Measurements from ENCODE around the gene PSMF1.
A peak's percentile ranks its signal among the peaks of the same experiment; 100 is the strongest.

The PSMF1 gene

DNA sequence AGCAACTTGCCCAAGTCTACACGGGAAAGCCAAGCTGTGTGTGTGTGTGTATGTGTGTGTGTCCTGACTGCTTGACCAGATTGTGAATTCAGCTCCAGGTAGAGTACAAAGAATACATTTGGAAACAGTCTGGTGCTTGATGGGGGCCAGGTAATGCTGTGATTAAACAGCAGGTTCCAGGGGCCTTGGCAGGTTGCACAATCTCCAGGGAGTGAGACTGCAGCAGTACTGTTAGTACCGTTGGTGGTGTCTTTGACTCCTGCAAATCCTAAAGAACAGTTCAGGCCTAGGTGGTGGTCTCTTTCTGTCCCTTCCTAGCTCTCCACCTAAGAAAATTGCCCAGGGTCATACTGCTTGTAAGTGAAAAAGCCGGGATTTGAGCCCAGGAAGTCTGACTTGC is 11.2 kb upstream of the PSMF1 start:
- DNase-seq (ENCODE audit: extremely low read depth, low read depth), result no peak
- TF ChIP-seq, protein P1, sequence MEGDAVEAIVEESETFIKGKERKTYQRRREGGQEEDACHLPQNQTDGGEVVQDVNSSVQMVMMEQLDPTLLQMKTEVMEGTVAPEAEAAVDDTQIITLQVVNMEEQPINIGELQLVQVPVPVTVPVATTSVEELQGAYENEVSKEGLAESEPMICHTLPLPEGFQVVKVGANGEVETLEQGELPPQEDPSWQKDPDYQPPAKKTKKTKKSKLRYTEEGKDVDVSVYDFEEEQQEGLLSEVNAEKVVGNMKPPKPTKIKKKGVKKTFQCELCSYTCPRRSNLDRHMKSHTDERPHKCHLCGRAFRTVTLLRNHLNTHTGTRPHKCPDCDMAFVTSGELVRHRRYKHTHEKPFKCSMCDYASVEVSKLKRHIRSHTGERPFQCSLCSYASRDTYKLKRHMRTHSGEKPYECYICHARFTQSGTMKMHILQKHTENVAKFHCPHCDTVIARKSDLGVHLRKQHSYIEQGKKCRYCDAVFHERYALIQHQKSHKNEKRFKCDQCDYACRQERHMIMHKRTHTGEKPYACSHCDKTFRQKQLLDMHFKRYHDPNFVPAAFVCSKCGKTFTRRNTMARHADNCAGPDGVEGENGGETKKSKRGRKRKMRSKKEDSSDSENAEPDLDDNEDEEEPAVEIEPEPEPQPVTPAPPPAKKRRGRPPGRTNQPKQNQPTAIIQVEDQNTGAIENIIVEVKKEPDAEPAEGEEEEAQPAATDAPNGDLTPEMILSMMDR (IDR thresholded peaks at IDR 0.05; ENCODE audit: low read depth, low read length), result no peak

DNA sequence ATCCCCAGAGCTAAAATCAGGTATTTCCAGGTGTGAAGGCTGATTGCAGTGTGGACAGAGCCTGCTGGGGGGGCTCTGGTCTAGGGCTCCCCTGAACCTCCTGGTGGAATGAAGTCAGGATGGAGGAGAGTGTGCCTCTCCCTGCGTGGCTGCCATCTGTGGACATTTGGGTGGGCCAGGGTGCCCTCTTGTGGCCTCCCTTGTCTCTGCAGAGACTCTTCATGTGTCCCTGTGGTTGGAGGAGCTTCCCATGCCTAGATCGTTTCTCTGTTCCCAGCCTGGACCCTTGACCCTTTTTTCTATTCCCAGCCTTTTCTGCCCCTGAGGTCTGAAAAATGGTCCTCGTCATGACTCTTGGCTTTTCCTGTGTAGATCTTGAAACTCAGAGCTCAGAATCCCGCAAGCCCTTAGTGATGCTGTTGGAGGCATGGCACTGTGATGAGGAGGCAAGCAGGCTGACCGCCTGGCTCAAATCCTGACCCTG is 9.9 kb upstream of the PSMF1 start:
- DNase-seq (ENCODE audit: extremely low read depth, low read depth), result no peak
- TF ChIP-seq, protein P1 (IDR thresholded peaks at IDR 0.05; ENCODE audit: low read depth, low read length), result peak; percentile 89

DNA sequence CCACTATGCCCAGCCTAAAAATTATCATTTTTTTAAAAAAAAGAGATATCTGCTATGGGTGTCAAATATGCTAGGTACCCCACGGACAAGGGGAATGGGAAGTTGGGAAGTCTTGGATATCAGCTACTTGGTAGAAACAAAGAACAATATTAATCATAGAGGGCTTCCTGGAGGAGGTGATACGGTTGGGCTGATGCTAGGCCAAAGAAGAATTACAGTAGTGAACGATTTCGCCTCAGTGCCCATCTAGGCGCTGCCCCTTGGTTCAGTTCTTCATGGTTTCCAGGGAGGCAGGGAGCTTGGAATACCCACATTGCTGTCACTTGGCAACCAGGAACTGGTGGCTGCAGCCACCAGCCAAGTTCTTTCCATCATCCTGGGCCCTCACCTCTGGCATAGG is 5.5 kb upstream of the PSMF1 start:
- TF ChIP-seq, protein P1 (IDR thresholded peaks at IDR 0.05; ENCODE audit: low read depth, low read length), result no peak
- no peak for DNase-seq (ENCODE audit: extremely low read depth, low read depth)

DNA sequence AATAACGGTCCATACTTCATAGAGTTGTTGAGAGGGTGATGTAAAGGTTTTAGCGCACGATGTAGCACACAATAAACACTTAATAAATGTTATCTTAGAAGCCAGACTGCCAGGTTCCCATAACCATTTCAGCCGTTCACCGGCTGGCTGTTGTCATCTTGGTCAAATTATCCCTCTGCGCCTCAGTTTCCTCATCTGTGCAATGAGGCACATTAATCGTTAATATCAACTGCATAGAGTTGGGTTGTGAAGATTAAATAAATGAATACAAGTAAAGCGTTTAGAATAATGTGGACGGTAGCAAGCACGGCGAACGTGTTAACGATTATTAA is 432 bp upstream of the PSMF1 start:
- TF ChIP-seq, protein P1 (IDR thresholded peaks at IDR 0.05; ENCODE audit: low read depth, low read length), result no peak
- no peak for DNase-seq (ENCODE audit: extremely low read depth, low read depth)

DNA sequence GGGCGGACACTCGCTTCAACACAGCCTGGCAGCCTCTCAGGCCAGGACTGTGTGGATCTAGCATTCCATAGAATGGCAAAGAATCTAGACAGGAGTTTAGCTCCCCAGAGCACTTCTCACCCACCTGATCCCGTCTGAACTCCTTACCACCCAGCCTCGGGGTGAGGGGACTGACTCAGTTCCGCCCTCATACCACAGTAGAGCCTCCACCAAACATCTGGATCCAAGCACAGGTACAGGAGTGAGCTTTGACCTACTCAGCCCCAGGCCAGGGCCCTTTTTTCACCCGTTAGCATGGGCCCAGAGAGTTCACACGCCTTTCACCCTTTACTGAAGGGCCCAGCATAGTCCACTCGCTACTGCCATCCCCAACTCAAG is 715 bp downstream of the PSMF1 start:
- TF ChIP-seq, protein P1 (IDR thresholded peaks at IDR 0.05; ENCODE audit: low read depth, low read length), result no peak
- DNase-seq (ENCODE audit: extremely low read depth, low read depth), result no peak

DNA sequence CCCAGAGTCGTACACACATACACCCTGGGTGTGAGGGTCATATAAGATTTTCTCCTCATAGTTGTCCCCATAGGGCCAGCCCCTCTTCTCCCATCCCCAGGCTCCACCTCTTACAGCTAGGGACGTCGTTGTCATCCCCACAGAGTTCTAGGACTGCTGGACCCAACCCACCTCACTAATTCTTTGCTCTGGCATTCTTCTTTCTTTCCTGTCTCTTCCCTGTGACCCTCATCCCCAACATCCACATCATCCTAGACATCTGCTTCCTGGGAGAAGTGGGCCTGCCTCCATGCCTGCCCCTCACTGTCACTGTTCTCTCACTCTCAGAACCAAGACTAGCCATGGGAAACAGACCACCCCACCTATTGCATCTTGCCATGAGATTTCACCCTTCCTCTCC is 1.1 kb downstream of the PSMF1 start:
- TF ChIP-seq, protein P1 (IDR thresholded peaks at IDR 0.05; ENCODE audit: low read depth, low read length), result no peak
- DNase-seq (ENCODE audit: extremely low read depth, low read depth), result no peak

DNA sequence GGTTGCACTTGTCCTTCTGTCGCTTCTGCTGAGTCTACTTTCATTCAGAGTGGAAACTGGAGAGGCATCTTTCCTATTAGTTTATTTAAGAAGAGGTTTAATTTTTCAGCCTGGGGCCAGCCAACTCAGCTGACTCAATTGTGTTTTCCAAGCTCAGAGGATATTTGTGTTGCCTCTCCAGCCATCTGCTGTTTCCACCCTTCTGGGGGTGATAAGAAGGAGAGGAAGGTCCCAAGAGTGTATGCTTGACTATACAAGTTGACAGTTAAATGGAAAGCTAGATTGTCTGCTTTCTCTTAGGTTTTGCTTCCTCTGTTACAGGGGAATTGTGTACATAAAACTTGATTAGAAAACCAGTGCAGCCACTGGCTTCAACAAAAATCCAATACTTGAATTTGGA is 3.0 kb downstream of the PSMF1 start:
- TF ChIP-seq, protein P1 (IDR thresholded peaks at IDR 0.05; ENCODE audit: low read depth, low read length), result no peak
- DNase-seq (ENCODE audit: extremely low read depth, low read depth), result no peak
